WI38 (cell line): ENCODE results near the gene MYH7.

ENCODE experiments used
- H3K4me3 ChIP-seq: 2 replicates; pipeline ENCODE4 v1.5.1; 2011; ENCODE audit warnings: low read depth, mild to moderate bottlenecking, control low read depth, low read length
- CTCF ChIP-seq: IDR thresholded peaks from 2 replicates; pipeline ENCODE4 v1.5.1; 2012; ENCODE audit warnings: low read depth, mild to moderate bottlenecking, control low read depth, low read length

MYH7 gene

GRCh38 chr14:23409966-23410635 lies 25.4 kb downstream of the MYH7 start:
- H3K4me3 ChIP-seq = no peak overlapping the region
- TF ChIP-seq CTCF = no peak

GRCh38 chr14:23409475-23409874 lies 26.0 kb downstream of the MYH7 start:
- no peak for TF ChIP-seq CTCF
- H3K4me3 ChIP-seq = no peak overlapping the region

GRCh38 chr14:23408307-23408630 lies 27.2 kb downstream of the MYH7 start:
- H3K4me3 ChIP-seq = no peak overlapping the region
- TF ChIP-seq CTCF = no peak

GRCh38 chr14:23407516-23408306 lies 27.7 kb downstream of the MYH7 start, which contains the start of gene MYH6:
Gene MYH6, minus strand, starts transcription at chr14:23408273. Its CDS starts 1,050 bp downstream, at chr14:23407223.
- no peak for TF ChIP-seq CTCF
- no peak within 1 kb of the TSS for H3K4me3 ChIP-seq

- no peak for TF ChIP-seq CTCF
Observed at GRCh38 chr14:23406725-23407355, 28.6 kb downstream of the MYH7 start.

GRCh38 chr14:23406244-23406643 lies 29.2 kb downstream of the MYH7 start:
- H3K4me3 ChIP-seq = no peak overlapping the region
- TF ChIP-seq CTCF = no peak

More at GRCh38 chr14:23406725-23407355, 28.6 kb downstream of the MYH7 start:
- no peak overlapping the region for H3K4me3 ChIP-seq
